Activated naive CD4-positive, alpha-beta T cell treated with anti-CD3 and anti-CD28 coated beads, Interleukin-2, amount 50 U/mL, for 16 hours (primary cell): ENCODE measurements around the gene SLC38A11.

Source experiments
- DNase-seq: peaks from one replicate; pipeline ENCODE4 v3.0.0-alpha.2; 2020

SLC38A11 gene

GRCh38 chr2:164969909-164970690, 14.8 kb upstream of the SLC38A11 start:
- DNase-seq: no peak

- no peak for DNase-seq
Measured at GRCh38 chr2:164967781-164968228, 12.5 kb upstream of the SLC38A11 start.

GRCh38 chr2:164967361-164967760, 12.0 kb upstream of the SLC38A11 start:
- DNase-seq: no peak

- no peak for DNase-seq
Measured at GRCh38 chr2:164964700-164965099, 9.4 kb upstream of the SLC38A11 start.

- DNase-seq: no peak
Measured at GRCh38 chr2:164960159-164960558, 4.8 kb upstream of the SLC38A11 start.

DNA sequence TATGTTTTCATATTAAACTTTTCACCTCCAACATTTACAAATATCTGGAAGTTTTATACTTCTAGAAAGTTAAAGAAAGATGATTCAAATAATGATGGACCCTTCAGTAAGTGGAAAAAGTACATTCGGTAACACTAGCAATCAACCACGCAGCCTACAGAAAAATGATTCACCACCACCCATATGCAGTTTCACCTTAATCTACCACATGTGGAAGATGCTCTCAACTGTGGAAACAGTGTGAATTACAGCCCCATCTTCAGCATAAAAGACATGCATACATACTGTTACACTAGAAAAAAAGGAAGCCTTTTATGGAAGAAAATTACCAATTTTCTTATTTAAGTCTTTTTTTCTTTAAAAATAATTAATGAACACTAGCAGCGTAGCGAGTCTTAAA, 1.1 kb downstream of the SLC38A11 start:
- no peak for DNase-seq

DNA sequence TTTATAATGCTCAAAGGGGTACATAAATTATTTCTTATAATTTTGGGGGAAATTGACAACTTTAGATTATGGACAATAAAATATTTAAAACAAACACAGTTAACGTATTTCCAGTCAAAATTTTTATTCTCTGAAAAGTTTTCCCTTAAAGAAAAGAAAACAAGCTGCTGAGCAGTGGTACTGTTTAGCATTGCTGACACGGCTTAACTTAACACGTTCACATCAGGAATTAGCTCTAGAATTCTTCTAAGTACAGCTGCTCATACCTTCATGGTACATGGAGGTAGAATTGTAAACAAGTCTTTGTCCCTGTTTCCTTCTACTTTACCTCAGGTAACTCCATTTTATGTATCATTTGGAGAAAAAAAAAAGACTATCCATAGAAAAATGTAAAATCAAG, 2.0 kb downstream of the SLC38A11 start:
- no peak for DNase-seq

DNA sequence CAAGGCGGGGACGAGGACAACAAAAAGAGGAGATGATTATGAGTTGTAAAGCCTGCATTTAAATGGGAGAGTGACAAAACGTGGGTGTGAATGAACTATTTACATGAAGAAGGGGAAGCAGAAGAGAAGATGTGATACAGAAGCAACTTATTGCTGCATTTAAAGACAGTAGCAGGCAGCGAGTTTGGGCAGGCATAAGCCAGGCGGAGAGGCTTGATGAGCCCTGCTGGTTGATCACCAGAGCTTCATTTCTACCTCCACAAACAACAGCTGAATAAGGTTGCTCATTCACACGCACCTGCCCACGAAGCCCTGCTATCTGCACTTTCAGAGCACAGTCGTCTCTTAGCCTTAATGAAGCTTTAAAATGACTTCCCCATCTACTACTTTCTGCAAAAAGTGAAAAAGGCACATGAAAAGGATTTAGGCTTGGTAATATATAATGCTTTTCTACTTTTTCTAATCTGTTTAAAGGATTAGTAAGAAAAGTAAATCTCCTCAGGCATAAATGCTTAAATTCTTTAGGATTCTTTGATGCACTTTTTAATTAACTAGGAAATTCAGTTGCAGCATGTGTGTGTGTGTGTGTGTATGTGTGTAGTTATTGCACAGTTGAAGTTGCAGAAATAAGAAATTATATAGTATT, 3.1 kb downstream of the SLC38A11 start:
- DNase-seq: no peak

DNA sequence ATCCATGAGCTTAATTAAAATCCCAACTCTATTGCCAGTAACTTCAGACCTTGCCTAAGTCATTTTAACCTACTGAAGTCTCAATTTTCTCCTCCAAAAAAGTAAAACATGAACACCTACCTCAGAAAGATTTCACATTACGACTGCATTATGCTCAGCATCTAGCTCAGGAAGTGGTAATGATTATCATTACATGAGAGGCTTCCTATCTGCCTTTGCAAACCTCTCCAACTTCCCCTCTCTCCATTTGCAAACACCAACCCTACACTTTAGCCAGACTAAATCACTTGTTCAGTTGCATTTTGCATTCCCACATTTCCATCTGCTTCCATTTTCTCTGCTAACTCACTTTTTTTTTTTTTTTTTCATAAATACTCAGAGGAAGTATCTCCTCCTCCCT, 6.8 kb downstream of the SLC38A11 start:
- no peak for DNase-seq

DNA sequence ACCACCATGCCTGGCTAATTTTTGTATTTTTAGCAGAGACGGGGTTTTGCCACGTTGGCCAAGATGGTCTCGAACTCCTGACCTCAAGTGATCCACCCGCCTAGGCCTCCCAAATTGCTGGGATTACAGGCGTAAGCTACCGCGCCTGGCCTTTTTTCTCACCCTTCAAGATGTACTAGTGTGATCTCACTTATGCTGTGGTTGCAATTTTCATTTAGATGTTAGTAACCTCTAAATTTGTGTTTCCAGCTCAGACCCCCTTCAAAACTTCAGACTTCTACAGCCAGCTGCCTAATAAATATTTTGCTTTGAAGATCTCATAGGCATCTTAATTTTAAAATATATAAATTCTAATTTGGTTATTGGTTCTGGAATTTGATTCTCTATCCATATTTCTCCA, 8.0 kb downstream of the SLC38A11 start:
- no peak for DNase-seq

- DNase-seq: no peak
Measured at GRCh38 chr2:164943289-164943688, 12.0 kb downstream of the SLC38A11 start.

- DNase-seq: no peak
Measured at GRCh38 chr2:164937864-164938401, 17.4 kb downstream of the SLC38A11 start.

DNA sequence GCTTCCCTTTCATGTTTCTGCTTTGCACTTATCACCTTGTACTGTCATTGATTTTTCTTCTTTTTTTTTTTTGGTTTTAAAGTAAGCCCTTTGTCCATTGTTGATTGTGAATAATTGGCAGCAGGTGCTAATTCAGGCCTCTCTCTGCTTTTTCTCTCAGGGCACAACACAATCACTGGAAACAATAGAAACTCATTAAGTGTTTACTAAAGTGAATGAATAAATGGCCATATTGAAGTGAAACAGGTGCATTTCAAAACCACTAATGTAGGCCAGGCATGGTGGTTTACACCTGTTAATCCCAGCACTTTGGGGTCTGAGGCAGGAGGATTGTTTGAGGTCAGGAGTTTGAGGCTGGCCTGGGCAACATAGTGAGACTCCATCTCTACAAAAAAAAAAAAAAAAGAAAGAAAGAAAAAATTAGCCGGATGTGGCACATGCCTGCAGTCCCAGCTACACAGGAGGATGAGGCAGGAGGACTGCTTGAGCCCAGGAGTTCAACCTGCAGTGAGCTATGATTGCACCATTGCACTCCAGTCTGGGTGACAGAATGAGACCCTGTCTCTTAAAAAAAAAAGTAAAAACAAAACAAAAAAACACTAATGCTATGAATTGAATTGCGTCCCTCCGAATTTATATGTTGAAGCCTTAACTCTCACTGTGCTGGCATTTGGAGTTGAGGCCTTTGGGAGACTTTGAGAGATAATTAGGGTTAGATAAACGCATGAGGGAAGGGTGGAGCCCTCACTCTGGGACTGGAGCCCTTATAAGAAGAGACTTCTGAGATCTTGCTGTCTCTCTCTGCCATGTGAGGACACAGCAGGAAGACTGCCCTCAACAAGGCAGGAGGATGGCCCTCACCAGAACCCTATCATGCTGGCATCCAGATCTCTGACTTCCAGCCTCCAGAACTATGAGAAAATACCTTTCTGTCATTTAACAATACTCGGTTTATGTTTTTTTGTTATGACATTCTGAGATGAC, 19.9 kb downstream of the SLC38A11 start:
- DNase-seq: no peak

DNA sequence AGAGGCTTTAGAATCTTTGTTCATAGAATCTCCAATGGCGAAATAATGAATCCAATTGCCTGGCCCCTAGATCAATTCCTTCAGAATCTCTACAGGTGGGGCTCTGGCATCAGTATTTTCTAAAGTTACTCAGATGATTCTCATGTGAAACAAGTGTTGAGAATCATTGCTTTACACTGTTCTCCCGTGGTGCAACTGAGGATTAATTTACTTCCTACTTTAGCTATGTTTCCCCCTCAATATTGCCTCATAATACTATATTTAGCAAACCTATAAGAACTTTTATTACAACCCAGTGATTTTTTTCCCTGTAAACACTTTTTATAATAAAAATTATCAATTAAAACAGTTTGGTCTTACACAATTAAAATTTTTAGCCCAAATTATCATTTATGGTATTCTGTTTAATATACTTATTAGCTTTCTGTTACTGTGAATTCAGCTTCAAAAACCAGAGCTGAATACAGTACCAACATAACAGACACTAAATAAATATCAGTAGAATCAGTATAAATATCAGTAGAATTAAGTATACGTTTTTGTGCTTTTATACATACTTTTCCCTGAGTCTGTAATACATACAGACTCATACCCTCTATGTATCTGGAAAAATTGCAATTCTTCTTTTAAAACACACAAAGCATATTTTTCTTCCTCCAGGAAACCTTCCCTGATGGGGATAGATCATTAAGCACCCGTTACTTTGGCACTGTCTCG, 20.8 kb downstream of the SLC38A11 start:
- DNase-seq: no peak

DNA sequence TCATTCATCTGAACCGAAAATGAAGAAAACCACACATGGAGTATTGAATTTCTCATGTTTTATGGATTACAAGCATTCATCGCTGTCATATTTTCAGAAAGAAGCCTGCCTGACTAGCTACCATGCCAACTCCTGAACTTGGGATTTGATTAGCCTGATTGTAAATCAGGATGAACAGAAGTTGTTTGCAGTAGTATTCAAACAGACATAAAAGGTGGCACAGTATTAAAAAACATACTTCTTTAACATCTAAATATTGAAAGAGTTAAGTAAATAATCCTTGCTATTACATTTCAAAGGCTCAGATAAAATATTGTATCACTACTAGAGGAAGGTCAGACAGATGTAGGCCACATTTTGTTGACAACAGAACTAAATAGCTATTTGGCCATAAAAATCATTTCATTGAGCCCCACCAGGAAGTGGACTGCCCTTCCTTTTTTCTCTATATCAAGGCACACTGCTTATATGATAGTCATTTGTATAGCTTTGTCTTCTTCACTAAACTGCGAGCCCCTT, 21.6 kb downstream of the SLC38A11 start:
- no peak for DNase-seq

DNA sequence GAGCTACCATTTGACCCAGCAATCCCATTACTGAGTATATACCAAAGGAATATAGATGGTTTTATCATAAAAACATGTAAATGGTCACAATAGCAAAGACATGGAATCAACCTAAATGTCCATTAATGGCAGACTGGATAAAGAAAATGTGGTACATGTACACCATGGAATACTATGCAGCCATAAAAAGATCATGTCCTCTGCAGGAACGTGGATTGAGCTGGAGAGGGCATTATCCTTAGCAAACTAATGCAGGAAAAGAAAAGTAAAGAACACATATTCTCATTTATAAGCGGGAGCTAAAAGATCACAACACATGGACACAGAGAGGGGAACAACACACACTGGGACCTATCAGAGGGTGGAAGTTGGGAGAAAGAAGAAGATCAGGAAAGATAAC, 22.9 kb downstream of the SLC38A11 start:
- no peak for DNase-seq

GRCh38 chr2:164928101-164928673, 27.1 kb downstream of the SLC38A11 start:
- no peak for DNase-seq

DNA sequence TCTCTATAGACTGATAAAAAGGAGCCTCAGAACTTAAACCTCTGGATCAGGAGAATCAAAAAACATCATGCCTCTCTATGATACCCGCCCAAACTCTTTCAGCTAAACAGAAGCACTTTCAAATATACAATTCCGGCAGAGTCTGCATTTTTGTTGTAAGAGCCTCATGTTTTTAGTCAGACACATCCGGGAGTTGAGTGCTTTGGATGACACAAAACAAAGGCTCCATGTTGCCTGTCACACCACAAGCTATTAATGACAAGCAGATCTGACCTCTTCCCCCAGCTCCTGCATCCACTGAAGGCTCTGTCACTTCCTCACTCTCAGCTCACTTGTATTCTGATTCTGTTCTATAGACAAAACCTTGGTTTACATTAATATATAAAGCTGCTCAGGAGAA, 33.2 kb downstream of the SLC38A11 start:
- no peak for DNase-seq

GRCh38 chr2:164920430-164920829, 34.9 kb downstream of the SLC38A11 start:
- DNase-seq: no peak

- no peak for DNase-seq
Measured at GRCh38 chr2:164917296-164917903, 37.9 kb downstream of the SLC38A11 start.

GRCh38 chr2:164915566-164915965, 39.8 kb downstream of the SLC38A11 start:
- DNase-seq: no peak
